ENCODE results near the gene BUD13.

Gene BUD13

GRCh38 chr11:116729501-116730240 is 43.1 kb downstream of the BUD13 start:
- no peak for DNase-seq (ENCODE audit: low read depth)
- H3K4me3 ChIP-seq (replicated peaks; ENCODE audit: low read depth, low read length) = no peak overlapping the region
- TF ChIP-seq, protein P1, sequence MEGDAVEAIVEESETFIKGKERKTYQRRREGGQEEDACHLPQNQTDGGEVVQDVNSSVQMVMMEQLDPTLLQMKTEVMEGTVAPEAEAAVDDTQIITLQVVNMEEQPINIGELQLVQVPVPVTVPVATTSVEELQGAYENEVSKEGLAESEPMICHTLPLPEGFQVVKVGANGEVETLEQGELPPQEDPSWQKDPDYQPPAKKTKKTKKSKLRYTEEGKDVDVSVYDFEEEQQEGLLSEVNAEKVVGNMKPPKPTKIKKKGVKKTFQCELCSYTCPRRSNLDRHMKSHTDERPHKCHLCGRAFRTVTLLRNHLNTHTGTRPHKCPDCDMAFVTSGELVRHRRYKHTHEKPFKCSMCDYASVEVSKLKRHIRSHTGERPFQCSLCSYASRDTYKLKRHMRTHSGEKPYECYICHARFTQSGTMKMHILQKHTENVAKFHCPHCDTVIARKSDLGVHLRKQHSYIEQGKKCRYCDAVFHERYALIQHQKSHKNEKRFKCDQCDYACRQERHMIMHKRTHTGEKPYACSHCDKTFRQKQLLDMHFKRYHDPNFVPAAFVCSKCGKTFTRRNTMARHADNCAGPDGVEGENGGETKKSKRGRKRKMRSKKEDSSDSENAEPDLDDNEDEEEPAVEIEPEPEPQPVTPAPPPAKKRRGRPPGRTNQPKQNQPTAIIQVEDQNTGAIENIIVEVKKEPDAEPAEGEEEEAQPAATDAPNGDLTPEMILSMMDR (IDR thresholded peaks at IDR 0.05; ENCODE audit: low read length, missing control alignments) = no peak

DNA sequence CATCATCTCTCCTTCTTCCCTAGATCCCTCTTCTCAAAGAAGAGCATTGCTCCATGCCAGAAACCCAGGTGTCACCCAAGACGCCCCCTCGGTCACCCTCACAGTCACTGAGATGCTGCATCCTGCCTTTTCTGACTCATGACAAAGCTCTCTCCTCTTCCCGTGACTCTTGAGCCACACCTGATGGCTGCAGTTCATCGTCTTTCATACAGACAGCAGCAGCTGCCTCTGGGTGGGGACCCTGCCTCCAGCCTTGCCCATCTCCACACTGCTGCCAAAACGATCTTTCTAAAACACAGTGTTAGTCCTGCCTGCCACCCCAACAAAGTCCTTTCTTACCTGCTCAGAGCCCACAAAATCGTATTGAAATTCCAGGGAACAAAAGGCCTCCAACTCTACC is 44.8 kb downstream of the BUD13 start:
- H3K4me3 ChIP-seq (replicated peaks; ENCODE audit: low read depth, low read length) = no peak overlapping the region
- TF ChIP-seq, protein P1 (IDR thresholded peaks at IDR 0.05; ENCODE audit: low read length, missing control alignments) = no peak
- no peak for DNase-seq (ENCODE audit: low read depth)

GRCh38 chr11:116725434-116726221 is 47.2 kb downstream of the BUD13 start:
- TF ChIP-seq, protein P1 (IDR thresholded peaks at IDR 0.05; ENCODE audit: low read length, missing control alignments) = no peak
- peak; percentile 32 for DNase-seq (ENCODE audit: low read depth)
- no peak overlapping the region for H3K4me3 ChIP-seq (replicated peaks; ENCODE audit: low read depth, low read length)

- H3K4me3 ChIP-seq (replicated peaks; ENCODE audit: low read depth, low read length) = no peak overlapping the region
- TF ChIP-seq, protein P1 (IDR thresholded peaks at IDR 0.05; ENCODE audit: low read length, missing control alignments) = no peak
- DNase-seq (ENCODE audit: low read depth) = no peak
Observed at GRCh38 chr11:116724813-116725212, 48.0 kb downstream of the BUD13 start.

GRCh38 chr11:116723511-116723910 is 49.3 kb downstream of the BUD13 start:
- H3K4me3 ChIP-seq (replicated peaks; ENCODE audit: low read depth, low read length) = no peak overlapping the region
- TF ChIP-seq, protein P1 (IDR thresholded peaks at IDR 0.05; ENCODE audit: low read length, missing control alignments) = no peak
- DNase-seq (ENCODE audit: low read depth) = no peak

- no peak for DNase-seq (ENCODE audit: low read depth)
- TF ChIP-seq, protein P1 (IDR thresholded peaks at IDR 0.05; ENCODE audit: low read length, missing control alignments) = no peak
Observed at GRCh38 chr11:116721988-116722387, 50.8 kb downstream of the BUD13 start.

More at GRCh38 chr11:116721988-116722387, 50.8 kb downstream of the BUD13 start:
- no peak overlapping the region for H3K4me3 ChIP-seq (replicated peaks; ENCODE audit: low read depth, low read length)

Data from fibroblast of pulmonary artery (primary cell).